RWPE2 (cell line): ENCODE results near the gene KLHL20.
"Not testable (repeated sequence)": the region's sequence is repeated elsewhere in the genome, so short reads cannot be mapped to it uniquely, and the experiment has no call there.

Source experiments
- ATAC-seq: fragments of 200-7000 bp; cut with Tn5 transposase; 3 replicates; pipeline ENCODE4 v1.9.1; 2021; ENCODE audit warnings: low read depth
- DNase-seq: peaks from one replicate; pipeline ENCODE4 v3.0.0-alpha.2; 2020; ENCODE audit warnings: low spot score
- H3K27ac ChIP-seq: fragments of 450-650 bp; 2 replicates; pipeline ENCODE4 v1.5.1; 2017; ENCODE audit warnings: mild to moderate bottlenecking; ENCODE audit not compliant: poor library complexity, severe bottlenecking
- H3K27me3 ChIP-seq: fragments of 250-450 bp; sonication (Bioruptor Pico); 2 replicates; pipeline ENCODE4 v1.5.1; 2021; ENCODE audit warnings: mild to moderate bottlenecking, moderate library complexity; ENCODE audit not compliant: insufficient read depth, poor library complexity, severe bottlenecking
- H3K36me3 ChIP-seq: fragments of 250-450 bp; sonication (Bioruptor Pico); 2 replicates; pipeline ENCODE4 v1.5.1; 2020; ENCODE audit warnings: low read depth, mild to moderate bottlenecking, moderate library complexity
- H3K4me1 ChIP-seq: fragments of 250-450 bp; sonication (Bioruptor Pico); 2 replicates; pipeline ENCODE4 v1.5.1; 2021; ENCODE audit warnings: mild to moderate bottlenecking, moderate library complexity; ENCODE audit not compliant: insufficient read depth, poor library complexity, severe bottlenecking
- H3K4me3 ChIP-seq: fragments of 250-450 bp; sonication (Bioruptor Pico); 2 replicates; pipeline ENCODE4 v1.5.1; 2021; ENCODE audit warnings: mild to moderate bottlenecking, moderate library complexity; ENCODE audit not compliant: severe bottlenecking
- H3K9me3 ChIP-seq: fragments of 250-450 bp; sonication (Bioruptor Pico); 2 replicates; pipeline ENCODE4 v1.5.1; 2021; ENCODE audit warnings: mild to moderate bottlenecking, moderate library complexity; ENCODE audit not compliant: severe bottlenecking
- TF ChIP-seq, protein P1 (sequence below): fragments of 450-650 bp; IDR thresholded peaks from one replicate; pipeline ENCODE4 v1.5.1; 2017; ENCODE audit warnings: mild to moderate bottlenecking, moderate library complexity; ENCODE audit not compliant: poor library complexity, severe bottlenecking

Gene KLHL20

DNA sequence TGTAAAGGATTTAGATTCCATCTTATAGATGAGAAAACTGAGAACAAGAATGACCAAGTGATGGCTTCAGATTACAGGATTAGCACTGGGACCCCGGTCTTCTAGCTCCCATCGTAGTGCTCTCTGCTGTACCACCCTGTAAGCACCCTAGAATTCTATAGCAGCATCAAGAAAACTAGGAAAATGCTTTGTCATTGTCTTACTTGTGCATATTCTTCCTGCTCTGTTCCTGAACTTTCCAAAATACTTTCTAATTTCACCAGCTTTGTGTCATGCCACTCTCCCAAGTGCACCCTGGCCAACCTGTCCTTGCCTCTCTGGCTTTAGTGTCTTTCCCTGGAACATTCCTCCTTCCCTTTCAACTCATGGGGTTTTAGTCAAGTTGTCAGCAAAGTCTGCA, 6.0 kb upstream of the KLHL20 start:
- Histone ChIP-seq H3K27me3 (peaks cover 3% of the 10 kb centered on the region), H3K4me1 (no peaks in the 10 kb centered on the region), H3K4me3 (no peak overlapping the region), H3K9me3 (no peaks in the 10 kb centered on the region), H3K36me3 (no peaks in the 10 kb centered on the region), H3K27ac (no peak overlapping the region)
- TF ChIP-seq, protein P1, sequence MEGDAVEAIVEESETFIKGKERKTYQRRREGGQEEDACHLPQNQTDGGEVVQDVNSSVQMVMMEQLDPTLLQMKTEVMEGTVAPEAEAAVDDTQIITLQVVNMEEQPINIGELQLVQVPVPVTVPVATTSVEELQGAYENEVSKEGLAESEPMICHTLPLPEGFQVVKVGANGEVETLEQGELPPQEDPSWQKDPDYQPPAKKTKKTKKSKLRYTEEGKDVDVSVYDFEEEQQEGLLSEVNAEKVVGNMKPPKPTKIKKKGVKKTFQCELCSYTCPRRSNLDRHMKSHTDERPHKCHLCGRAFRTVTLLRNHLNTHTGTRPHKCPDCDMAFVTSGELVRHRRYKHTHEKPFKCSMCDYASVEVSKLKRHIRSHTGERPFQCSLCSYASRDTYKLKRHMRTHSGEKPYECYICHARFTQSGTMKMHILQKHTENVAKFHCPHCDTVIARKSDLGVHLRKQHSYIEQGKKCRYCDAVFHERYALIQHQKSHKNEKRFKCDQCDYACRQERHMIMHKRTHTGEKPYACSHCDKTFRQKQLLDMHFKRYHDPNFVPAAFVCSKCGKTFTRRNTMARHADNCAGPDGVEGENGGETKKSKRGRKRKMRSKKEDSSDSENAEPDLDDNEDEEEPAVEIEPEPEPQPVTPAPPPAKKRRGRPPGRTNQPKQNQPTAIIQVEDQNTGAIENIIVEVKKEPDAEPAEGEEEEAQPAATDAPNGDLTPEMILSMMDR = no peak
- ATAC-seq = no peak
- no peak for DNase-seq

DNA sequence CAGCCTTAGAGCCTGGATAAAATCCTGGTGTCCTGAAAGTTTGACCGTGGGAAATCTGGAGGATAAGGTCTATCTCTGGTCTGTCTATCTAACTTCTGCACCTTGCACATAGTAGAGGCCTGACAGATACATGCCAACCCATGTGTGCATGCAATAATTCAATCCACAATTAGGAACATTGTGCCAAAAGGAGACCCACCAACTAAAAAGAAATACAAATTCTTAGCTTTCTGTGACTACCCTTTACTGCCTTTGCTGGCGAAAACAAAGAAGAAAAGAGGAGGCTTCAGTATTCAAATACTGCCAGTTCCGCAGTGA, 381 bp upstream of the KLHL20 start:
- Histone ChIP-seq H3K27me3 (peaks cover 3% of the 10 kb centered on the region), H3K4me3 (peak overlapping the region; percentile 57), H3K27ac (peak overlapping the region; percentile 72), H3K4me1 (peaks cover 12% of the 10 kb centered on the region), H3K36me3 (peaks cover 11% of the 10 kb centered on the region; the same call in 1 of the 2 replicates), H3K9me3 (no peaks in the 10 kb centered on the region)
- DNase-seq = no peak
- ATAC-seq = no peak
- TF ChIP-seq, protein P1 = no peak

DNA sequence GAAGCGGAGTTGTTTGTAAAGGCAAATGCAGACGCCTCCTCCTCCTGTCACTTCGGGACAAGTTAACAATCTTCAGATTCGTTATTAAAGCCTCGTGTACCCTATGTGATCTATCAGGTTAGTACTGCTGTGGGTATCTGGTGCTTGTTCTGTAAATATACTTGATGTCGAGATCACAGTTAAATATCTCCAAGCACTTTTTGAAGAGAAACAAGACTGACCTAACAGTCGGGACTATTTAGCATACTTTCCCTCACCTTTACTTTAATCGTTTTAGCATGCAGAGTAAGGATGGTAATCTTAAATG, 710 bp downstream of the KLHL20 start:
- peak overlapping the region; percentile 72 for H3K27ac ChIP-seq
- no peaks in the 10 kb centered on the region for H3K27me3 ChIP-seq
- H3K4me3 ChIP-seq = peak overlapping the region; percentile 57
- TF ChIP-seq, protein P1 = no peak
- ATAC-seq = no peak; the same call in 2 of the 3 replicates
- peaks cover 12% of the 10 kb centered on the region for H3K4me1 ChIP-seq
- no peaks in the 10 kb centered on the region for H3K9me3 ChIP-seq
- DNase-seq = no peak
- peaks cover 11% of the 10 kb centered on the region; the same call in 1 of the 2 replicates for H3K36me3 ChIP-seq

DNA sequence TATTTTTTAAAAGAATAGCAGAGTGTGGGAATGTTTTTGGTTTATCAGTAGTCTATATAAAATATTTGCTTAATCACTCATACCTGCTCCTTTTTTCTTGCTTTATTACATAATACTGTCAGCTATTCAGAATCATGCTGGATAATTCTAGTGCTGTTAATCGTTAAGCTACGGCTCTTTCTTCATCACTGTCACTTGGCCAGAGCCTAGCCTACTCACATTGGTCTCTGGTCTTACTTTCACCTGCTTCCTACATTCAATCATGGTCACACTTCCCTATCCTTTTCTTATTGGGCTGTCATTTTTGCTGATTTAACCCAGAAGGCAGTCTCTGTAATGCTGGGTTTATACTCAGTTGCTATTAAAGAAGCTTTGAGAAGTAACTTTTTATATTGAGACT, 2.5 kb downstream of the KLHL20 start:
- no peak overlapping the region for H3K27ac ChIP-seq
- H3K9me3 ChIP-seq = no peaks in the 10 kb centered on the region
- H3K36me3 ChIP-seq = peaks cover 11% of the 10 kb centered on the region; the same call in 1 of the 2 replicates
- H3K4me3 ChIP-seq = no peak overlapping the region
- TF ChIP-seq, protein P1 = no peak
- no peaks in the 10 kb centered on the region for H3K27me3 ChIP-seq
- H3K4me1 ChIP-seq = peaks cover 12% of the 10 kb centered on the region
- DNase-seq (no peak), ATAC-seq (no peak)

DNA sequence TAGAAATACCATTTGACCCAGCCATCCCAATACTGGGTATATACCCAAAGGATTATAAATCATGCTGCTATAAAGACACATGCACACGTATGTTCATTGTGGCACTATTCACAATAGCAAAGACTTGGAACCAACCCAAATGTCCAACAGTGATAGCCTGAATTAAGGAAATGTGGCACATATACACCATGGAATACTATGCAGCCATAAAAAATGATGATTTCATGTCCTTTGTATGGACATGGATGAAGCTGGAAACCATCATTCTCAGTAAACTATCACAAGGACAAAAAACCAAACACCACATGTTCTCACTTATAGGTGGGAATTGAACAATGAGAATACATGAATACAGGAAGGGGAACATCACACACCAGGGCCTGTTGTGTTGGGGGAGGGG, 16.6 kb downstream of the KLHL20 start:
- H3K9me3 ChIP-seq, H3K27ac ChIP-seq, ATAC-seq, H3K27me3 ChIP-seq, H3K4me1 ChIP-seq, H3K4me3 ChIP-seq, DNase-seq: not testable (repeated sequence)
- peaks cover 14% of the 10 kb centered on the region for H3K36me3 ChIP-seq
